Measurements from ENCODE around the gene DYNC2LI1.

Gene DYNC2LI1

GRCh38 chr2:43764086-43764705 lies 9.6 kb upstream of the DYNC2LI1 start:
- no peak for DNase-seq

GRCh38 chr2:43766006-43766405 lies 7.8 kb upstream of the DYNC2LI1 start:
- no peak for DNase-seq

GRCh38 chr2:43774617-43775016 lies 778 bp downstream of the DYNC2LI1 start:
- peak in 1 of 2 experiments; percentile 40 for DNase-seq

GRCh38 chr2:43776324-43776723 lies 2.5 kb downstream of the DYNC2LI1 start:
- DNase-seq: no peak

DNA sequence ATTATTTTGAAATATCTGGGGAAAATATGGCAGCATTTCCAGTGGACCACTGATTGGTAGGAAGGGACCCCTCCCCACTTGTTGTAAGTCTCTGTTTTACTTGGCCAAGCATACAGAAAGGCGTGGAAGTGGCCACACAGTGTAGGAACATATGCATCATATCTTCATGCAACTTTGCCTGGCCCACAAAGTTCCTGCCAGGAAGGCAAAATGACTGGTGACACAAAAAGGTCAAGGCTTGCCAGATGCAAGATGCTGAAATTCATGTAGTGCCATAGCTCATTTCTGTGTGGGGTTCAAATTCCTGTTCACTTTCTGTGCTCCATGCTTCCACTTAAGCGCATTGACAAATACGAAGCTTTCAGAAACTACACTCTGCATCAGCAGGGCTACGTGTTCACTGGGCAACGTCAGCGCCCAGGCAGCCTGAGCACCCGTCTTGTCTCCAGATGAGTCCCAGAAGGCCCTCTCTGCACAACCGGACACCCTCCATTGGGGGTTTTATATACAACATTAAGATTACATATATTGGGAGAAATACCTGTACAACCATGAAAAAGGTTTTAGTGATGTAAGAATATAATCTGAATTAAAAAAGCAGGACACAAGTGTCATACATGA lies 3.6 kb downstream of the DYNC2LI1 start:
- no peak for DNase-seq

DNA sequence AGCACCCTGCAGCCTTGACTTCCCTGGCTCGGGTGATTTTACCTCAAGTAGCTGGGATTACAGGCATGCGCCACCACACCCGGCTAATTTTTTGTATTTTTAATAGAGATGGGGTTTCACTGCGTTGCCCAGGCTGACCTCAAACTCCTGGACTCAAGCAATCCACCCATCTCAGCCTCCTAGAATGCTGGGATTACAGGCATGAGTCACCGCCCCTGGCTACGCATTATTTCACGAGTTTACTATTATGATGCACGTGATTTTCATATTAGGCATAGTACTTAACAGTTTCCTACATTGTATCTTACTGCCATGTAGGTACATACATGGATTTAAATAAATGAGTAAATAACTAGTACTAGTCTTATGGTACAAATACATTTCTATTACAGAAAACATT lies 4.4 kb downstream of the DYNC2LI1 start:
- no peak for DNase-seq

- no peak for DNase-seq
These were observed 14.1 kb downstream of the DYNC2LI1 start for GRCh38 chr2:43787895-43788294.

- DNase-seq: no peak
These were observed 14.8 kb downstream of the DYNC2LI1 start for GRCh38 chr2:43788646-43789045.

DNA sequence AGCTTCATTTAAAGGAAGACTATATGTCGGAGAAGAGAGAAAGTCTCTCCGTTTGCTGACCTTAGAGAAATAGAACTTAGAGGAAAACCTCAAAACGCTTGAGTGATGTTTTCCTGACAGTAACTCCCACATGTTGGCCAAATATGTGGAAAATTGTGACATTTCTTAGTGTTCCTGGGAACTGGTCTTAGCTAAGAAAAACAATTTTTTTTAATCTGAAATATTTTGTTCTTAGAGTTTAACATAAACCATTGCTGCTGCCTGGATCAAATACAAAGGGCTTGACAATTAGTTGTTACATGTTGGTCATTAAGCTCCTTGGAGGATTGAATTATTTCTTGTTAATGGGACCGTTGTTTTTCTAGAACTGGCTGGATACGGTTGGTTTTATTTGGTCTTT lies 16.3 kb downstream of the DYNC2LI1 start:
- DNase-seq: no peak

GRCh38 chr2:43791035-43791765 lies 17.4 kb downstream of the DYNC2LI1 start:
- no peak for DNase-seq

GRCh38 chr2:43792653-43793052 lies 18.8 kb downstream of the DYNC2LI1 start:
- DNase-seq: no peak

- no peak for DNase-seq
These were observed 21.1 kb downstream of the DYNC2LI1 start for GRCh38 chr2:43794956-43795355.

GRCh38 chr2:43796206-43796605 lies 22.4 kb downstream of the DYNC2LI1 start:
- no peak for DNase-seq

GRCh38 chr2:43798300-43798699 lies 24.5 kb downstream of the DYNC2LI1 start:
- DNase-seq: no peak

DNA sequence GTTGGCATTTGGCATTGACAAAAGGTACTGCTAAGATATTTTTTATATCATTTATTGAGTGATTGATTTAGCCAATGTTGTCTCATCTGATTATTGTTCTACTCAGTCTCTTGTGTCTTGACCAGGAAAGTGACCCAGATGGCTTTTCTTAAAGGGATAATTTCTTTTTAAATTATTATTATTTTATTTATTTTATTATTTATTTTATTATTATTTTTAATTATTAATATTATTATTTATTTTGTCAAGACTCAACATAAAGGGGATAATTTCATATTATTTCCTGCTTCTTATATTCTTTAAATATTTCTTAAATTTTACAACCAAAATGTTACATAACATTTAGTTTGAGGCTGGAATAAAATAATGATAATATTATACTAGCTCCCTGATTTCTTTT lies 27.1 kb downstream of the DYNC2LI1 start:
- no peak for DNase-seq

- no peak for DNase-seq
These were observed 28.3 kb downstream of the DYNC2LI1 start for GRCh38 chr2:43802135-43802534.

DNA sequence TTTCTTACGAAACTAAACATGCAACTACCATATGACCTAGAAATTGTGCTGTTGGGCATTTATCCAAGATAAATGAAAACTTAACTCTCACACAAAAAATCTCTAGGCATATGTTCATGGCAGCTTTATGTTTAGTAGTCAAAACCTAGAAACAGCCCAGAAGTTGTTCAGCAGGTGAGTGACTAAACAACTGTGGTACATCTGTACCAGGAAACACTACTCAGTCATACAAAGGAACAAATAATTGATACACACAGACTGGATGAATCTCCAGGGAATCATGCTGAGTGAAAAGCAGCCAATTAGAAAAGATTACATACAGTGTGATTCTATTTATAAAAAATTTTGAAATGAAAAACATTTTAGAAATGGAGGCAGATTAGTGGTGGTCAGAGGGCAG lies 29.3 kb downstream of the DYNC2LI1 start:
- DNase-seq: no peak

DNA sequence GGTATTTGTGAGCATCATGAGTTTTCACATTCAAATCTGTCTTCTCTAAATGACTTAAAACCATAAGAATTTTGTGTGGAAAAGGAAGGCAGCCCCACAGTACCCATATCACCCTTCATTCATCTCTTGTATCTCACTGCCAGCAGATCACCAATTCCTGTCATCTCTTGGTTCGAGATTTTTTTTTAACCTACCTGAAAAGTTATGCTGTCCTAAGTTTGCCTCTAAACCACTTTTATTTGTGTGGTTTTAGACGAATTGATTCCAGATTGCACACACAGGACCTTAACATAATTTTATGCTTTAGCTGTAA lies 32.8 kb downstream of the DYNC2LI1 start:
- no peak for DNase-seq

- DNase-seq: no peak
These were observed 36.6 kb downstream of the DYNC2LI1 start for GRCh38 chr2:43810452-43810851.

DNA sequence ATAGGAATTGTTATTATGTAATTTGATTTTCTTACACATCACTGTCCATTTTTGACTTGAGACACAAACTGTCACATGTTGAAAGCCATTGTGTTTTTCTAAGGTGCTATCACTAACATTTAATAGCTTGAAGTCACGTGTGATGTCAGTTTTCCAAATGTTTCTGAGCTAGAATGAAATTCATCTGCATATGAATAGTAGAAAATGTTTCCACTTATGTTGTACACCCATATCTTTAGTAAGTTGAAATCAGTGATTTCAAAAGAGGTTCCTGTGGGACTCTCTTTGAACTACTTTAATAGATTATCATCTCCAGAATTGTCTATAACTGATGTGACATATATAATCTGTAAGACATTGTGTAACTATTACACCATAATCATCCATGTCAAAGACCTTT lies 37.0 kb downstream of the DYNC2LI1 start:
- no peak for DNase-seq

- no peak for DNase-seq
These were observed 38.2 kb downstream of the DYNC2LI1 start for GRCh38 chr2:43812006-43812405.

DNA sequence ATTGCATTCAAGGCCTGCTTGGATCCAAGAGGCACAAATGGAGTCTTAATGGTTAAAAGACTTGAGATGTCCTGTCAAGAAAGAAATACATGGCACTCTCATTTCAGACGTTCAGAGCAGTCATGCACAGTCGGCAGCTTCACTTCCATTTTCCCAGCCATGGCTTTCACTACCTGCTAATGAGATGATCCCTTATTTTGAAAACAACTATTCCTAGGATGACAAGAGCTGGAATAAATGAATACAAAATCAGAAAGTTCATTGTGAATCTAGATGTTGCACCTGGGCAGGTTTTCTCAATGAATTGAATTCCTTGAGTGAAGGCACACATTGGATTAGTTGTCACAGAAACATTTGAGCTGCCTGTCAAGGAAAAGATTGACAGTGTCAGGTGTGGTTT lies 39.1 kb downstream of the DYNC2LI1 start:
- no peak for DNase-seq

- no peak for DNase-seq
These were observed 40.9 kb downstream of the DYNC2LI1 start for GRCh38 chr2:43814711-43815110.

GRCh38 chr2:43818761-43819160 lies 44.9 kb downstream of the DYNC2LI1 start:
- no peak for DNase-seq
